Measurements from ENCODE around the gene UNC13D. TPM values are rescaled to one million over a fixed set of nuclear protein-coding genes. Genes with fewer than 3 reads are reported as not detected.
A peak's percentile ranks its signal among the peaks of the same experiment; 100 is the strongest.
"Not testable (repeated sequence)": the region's sequence is repeated elsewhere in the genome, so short reads cannot be mapped to it uniquely, and the experiment has no call there.

UNC13D gene
- total RNA-seq: 12.8 TPM
- long read RNA-seq, full-length matches to known transcripts: 1 of 12 reads
- long read RNA-seq, partial matches to known transcripts: 7 of 12 reads
- long read RNA-seq, other reads (novel, unspliced or antisense): 4 of 12 reads

DNA sequence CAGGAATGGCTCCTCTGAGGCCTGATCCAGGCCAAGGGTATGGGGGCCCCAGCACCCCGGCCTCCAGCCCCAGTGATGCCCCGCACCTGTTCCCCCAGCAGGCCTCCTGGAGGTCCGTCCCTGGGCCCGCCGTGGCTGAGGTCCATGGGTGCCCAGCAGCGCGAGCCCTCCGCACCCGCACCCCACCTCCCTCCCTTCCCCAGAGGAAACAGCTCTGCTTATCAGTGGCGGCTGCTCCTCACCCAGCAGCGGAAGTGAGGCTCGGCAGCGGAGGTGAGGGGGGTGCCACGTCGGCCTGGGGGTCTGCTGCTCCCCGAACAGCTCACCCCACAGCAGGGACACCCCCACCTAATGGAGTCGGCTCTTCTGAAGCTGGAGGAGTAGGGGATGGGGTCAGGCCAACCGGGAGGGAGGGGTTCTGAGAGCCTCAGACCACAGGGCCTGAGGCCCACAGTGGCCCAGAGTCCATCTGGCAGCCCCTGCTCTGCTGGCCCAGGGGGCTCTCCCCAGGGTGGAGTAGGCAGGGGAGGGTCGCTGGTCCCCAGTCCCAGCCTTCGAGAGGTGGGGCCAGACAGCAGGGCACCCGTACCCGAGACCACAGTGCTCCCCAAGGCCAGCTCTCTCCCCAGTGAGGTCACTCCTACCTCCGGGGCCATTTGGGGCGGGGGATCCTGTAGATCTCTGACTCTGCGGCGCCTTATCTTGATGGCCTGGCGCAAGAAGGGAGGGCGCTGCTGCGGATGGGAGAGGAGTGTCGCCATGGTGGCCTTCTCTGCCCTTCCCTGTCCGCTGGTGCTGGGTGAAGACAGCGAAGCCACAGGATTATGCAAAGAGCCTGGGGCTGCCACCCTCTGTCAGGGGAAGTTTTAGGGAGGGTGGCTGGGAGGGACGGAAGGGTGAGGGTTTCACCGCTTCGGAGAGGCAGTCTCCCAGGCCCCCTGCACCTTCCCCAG lies at the start of gene UNC13D:
TSS of gene UNC13D (minus strand) at position 828 of the 953 bp plus-strand sequence. CDS start at position 761, 67 bp downstream.
- peak; percentile 86 for DNase-seq (ENCODE audit: low spot score)

DNA sequence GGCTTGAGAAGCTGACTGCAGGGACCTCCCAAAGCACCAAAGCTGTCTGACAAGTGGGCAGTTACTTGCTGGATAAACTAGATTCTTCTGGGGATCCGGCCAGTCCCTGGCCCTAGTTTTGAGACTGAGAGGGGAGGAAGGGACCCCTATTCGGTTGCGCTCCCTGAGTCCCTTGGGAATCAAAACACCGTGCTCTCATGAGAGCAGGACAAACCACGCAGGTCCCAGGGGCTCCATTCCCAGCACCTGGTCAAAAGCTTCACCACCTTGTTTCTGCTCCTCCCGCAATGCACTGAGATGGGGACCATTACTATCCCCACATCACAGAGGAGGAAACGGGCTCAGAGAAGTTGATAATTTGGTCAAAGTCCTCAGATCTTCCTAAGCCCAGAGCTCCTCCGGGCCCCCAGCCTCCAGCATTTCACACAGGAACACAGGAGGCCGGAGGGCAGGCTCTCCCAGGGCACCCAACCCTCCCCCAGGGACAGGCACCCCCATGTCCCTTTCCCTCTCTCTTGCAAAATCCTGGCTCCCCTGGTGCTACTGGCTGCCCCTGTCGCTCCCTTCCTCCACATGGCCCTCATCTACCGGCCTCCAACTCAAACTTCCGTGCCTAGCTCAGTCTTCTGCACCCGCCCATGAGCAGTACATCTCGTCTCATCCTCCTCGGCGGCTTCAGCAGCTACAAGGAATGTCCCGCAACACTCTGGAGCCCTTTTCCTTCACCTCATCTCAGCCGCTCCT lies 49.3 kb upstream of the UNC13D start:
- DNase-seq (ENCODE audit: low spot score): no peak

DNA sequence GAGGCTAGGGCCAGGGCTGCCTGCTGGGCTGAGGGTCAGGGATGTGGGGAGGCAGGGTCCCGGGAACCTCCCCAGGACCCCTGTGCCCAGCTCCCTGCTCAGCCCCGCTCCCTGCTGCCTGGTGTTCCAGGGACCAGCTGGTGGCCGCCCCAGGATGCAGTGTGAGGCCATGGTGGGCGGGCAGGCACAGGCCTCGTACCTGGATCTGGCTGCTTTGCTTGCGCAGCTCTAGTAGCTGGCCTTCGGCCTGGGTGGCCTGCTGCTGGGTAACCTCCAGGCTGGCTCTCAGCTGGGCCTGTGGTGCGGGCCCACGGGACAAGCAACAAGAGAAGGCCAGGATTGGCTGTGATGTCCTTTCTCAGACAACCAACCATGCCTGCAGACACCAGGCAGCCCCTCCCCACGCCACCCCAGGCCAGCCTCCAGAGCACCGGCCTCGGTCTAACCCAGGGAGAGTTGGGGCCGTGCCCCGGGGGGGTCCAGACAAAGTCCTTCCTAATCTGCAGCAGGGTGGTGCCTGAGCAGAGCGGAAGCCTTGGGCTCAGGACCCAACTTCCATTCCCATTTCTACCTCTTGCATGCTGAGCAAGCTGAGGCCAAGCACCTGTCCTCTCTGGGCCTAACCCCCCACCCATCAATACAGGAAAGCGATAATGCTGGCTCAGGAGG lies 48.5 kb upstream of the UNC13D start:
- no peak for DNase-seq (ENCODE audit: low spot score)

DNA sequence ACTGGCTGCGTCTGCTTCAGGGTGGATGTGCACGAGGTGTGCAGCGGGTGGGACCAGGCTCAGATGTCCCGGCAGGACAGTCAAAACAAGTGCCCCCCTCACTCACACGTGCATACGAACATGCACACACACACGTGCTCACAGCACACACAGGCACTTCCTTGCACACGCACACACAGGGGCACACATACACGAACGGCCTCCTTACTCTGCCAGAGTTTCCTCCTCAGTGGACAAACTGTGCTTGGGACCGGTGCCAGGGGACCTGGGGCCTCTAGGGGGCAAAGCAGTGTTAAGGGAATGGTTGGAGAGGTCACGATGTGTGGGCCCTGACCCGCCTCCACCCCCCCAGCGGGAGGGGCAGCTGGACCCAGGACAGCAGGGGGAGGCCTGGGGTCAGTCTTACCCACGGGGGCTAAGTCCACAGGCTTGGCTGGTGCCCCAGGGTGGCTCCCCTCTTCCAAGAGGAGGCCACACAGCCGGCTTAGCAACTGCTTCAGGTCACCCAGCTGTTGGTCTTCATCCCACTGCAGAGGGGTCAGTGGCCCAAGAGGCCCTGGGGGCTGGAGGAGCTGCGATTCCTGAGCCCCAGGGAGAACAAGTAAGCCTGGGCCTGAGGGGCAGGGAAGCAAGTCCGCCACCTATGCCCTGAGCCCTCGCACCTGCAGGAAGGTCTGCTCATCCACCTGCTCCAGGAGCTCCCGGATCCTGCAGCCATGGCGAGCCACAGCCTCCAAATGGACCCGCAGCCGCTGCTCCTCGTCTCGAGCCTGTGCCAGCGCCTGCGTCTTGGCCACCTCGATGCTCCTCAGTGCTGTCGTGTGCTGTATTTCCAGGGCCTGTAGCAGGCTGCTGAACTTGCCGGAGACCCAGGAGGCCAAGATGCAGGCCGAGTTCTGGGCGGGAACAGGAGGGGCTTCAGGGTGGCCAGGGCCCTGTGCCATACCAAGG lies 47.7 kb upstream of the UNC13D start:
- no peak for DNase-seq (ENCODE audit: low spot score)

DNA sequence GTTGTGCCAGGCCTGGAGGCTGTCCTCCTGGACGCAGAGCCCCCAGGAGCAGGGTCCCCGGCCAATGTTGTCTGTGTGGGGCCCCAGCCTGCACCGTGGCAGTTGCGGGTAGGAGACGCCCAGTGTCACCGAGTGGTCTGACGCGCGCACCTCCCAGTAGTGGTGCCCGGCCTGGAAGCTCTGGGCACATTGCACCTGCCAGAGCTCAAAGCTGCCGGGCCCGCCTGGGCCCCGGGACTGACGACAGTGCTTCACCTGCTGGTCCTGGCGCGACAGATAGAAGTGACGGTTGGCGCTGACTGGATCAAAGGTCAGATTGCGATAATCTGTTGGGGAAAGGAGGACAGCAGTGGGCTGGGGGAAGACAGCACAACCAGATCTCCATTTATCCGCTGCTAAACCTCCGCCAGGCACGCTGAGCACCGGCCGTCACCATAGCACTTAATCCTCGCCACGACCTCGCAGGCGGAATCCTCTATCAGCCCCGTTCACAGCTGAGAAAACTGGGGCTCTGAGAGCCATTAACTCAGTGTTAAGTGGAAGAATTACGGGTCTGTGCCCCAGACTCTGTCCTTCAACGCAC lies 46.9 kb upstream of the UNC13D start:
- DNase-seq (ENCODE audit: low spot score): no peak

DNA sequence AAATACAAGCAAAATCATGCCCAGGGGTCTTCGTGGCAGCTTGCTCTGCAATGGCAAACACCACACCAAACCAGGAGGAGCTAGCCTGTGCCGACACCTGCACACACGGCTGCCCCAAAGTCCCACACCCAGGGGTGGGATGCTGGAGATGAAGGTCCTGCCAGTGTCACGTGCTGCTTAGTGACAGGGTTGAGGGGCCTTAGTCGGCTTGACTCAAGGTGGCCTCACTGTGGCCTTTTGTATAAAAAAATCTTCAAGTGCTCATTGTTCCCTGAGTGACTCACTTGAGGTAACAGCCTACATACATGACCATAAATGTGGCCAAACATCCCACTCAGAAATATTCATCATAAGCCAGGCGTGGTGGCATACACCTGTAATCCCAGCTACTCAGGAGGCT lies 45.2 kb upstream of the UNC13D start:
- DNase-seq (ENCODE audit: low spot score): no peak

DNA sequence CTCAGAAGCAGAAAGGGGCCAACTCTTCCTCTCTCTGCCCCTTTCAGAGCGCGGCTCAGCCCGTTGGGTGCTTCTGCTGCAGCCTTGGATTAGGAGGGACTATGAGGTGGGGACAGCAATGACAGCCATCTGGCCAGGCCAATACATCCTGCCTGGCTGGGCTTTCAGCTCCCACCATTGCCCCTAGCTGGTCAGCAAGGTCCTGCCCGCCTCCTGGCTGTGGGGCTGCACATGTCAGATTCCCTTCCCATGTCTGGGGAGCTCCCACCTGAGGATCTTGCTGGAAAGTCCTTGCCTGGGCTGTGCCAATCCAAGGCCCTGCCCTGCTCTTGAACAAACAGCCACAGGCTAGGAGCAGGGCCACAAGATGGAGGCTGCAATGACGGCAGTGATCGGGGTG lies 44.3 kb upstream of the UNC13D start:
- DNase-seq (ENCODE audit: low spot score): no peak

DNA sequence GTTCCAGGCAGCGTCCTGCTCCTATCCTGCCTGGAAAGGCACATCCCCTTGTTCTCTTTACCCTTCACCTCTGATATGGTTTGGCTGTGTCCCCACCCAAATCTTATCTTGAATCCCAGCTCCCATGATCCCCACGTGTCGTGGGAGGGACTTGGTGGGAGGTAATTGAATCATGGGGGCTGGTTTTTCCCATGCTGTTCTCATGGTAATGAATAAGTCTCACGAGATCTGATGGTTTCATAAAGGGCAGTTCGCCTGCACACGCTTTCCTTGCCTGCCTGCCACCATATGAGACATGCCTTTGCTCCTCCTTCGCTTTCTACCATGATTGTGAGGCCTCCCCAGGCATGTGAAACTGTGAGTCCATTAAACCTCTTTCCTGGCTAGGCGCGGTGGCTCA lies 41.7 kb upstream of the UNC13D start:
- DNase-seq (ENCODE audit: low spot score): not testable (repeated sequence)

DNA sequence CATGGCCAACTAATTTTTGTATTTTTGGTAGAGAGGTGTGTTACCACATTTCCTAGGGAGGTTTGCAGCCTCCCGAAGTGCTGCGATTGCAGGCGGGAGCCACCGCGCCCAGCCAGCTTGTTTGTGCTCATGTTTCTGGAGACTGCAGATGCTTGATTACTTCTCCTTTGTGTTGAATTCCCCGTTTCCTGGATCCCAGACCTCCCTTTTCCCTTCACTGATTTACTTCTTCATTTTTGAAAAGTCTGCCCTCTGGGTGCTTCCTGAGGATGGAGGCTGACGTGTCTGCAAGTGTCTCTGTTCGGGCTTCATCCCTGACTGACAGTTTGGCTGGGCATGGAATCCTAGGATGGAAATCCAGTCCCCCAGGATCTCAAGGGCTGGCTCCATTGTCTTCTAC lies 41.2 kb upstream of the UNC13D start:
- DNase-seq (ENCODE audit: low spot score): no peak

DNA sequence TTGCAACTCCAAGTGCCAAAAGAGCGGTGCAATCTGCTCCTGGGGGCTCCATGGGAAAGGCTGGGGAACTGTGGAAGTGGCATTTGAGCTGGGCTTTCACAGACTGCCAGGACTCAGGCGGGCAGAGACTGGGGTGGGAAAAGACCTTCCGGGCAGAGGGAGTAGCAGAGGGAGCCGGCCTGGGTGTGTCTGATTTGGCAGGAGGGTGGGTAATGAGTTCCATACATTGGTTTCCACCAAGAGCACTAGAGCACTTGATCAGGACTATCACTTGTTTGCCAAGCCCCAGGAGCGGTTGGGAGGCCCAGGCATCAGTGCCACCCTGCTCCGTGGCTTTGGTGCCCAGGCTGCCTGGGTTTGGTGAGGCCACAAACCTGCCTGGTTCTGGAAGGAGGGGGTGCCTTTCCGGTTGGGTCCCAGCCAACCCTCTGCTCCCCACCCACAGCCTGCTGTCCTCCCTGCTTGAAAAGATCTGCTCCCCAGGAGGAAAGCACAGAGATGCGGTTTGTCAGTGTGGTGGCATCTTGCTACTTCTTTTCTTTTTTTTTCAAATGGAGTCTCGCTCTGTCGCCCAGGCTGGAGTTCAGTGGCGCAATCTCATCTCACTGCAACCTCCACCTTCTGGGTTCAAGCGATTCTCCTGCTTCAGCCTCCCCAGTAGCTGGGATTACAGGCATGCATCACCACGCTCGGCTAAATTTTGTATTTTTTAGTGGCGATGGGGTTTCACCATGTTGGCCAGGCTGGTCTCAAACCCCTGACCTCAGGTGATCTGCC lies 37.7 kb upstream of the UNC13D start:
- no peak for DNase-seq (ENCODE audit: low spot score)

DNA sequence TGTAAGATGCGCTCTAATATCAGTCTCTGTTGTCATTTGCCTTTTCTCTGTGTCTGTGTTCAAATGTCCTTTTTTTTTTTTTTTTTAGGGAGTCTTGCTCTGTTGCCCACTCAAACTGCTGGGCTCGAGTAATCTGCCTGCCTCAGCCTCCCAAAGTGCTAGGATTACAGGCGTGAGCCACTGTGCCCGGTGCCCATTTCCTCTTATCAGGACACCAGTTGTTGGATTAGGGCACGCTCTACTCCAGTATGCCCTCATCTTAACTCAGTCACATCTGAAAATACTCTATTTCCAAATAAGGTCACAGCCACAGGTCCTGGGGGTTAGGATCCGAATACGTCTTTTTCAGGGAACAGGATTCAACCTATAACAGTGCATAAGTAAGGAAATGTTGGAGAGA lies 36.1 kb upstream of the UNC13D start:
- no peak for DNase-seq (ENCODE audit: low spot score)

DNA sequence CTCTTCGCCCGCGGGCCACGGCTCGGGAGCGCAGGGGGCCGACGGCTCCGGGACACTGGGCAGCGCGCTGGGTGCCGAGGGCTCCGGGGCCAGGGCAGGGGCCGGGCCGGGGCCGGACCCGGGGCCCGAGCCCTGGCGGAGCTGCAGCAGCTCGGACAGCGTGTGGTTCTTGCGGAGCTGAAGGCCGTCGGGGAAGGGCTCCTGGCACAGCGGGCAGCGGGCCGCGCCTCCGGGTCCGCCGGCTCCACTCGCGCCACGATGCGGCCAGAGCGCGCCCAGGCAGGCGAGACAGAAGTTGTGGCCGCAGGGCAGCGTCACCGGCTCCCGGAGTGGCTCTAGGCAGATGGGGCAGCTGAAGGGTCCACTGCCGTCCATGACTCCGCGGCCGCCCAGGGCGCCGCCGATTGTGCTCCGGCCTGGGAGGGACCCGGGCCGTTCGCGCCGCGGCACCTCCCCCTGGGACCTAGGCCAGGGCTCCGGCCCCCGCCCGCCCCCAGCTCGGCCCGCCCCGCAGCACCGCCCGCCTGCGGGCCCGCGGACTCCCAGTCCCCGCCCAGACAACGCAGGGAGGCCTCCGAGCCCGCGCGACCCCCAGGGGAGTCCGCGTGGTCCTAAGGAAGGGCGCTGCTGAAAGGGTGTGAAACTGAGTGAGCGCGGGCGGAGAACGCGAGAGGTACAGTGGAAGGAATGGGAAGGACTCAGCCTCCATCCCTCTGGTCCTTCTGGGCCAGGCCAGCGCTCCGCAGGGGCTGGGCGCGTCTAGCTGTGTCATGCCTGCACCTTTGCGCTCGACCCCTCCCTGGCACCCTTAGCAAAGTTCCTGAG lies 34.2 kb upstream of the UNC13D start, which contains the start of gene TRIM47:
TSS of gene TRIM47 (minus strand) at position 408 of the 825 bp plus-strand sequence. CDS start at position 375, 33 bp downstream.
- no peak for DNase-seq (ENCODE audit: low spot score)

DNA sequence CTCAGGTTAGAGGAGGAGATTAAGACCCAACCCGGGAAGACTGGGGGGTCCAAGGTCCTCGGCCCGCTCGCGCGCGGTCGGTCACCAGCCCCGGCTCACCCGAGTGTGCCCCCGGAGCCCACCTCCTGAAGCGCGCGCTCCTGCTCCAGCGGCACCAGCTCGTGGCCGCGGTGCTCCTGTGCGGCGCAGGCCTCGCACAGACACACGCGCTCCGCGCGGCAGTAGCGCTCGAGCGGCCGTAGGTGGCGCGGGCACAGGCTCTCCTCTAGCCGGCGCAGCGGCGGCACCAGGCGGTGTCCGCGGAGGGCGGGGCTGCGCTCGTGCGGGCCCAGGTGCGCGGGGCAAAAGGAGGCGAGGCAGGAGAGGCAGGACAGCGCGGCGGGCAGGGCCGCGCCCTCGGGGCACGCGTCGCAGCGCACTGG lies 33.6 kb upstream of the UNC13D start:
- no peak for DNase-seq (ENCODE audit: low spot score)

DNA sequence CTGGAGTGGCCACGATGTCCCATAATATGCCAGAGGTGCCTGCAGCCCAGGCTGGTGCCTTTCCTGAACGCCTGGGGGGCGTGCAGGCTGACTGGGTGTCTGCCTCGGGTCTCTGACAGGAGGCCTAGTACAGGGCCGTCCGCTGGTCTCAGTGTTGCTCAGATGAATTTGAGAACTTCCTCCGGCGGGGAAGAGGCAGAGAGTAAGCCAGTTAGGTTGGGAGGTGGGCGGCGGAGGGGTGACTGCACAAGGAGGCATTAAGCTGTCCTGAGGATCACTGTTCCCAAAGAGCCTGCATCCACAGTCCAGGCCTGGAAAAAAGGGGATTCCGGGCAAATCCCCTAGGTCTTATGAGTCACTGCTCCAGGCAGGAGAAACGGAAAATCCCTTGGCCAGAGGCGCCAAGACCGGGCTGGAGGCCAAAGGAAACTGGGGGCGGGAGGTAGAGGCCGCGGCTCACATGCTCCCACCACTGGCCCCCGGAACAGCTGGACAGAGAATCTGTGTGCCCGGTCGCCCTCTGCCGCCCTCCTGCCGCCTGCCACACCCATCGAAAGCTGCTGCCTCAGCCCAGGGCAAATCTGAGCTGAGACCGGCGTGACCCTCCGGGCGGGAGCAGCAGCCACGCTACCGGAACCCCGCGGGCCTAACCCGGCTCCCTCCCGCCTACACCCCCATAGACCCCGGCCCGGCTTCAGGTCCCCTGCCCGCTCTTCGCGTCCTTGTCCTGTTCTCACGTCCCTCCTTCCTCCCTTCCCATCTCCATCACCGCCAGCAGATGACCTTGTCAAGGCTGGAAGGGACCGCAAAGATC lies 32.9 kb upstream of the UNC13D start:
- DNase-seq (ENCODE audit: low spot score): peak; percentile 96

DNA sequence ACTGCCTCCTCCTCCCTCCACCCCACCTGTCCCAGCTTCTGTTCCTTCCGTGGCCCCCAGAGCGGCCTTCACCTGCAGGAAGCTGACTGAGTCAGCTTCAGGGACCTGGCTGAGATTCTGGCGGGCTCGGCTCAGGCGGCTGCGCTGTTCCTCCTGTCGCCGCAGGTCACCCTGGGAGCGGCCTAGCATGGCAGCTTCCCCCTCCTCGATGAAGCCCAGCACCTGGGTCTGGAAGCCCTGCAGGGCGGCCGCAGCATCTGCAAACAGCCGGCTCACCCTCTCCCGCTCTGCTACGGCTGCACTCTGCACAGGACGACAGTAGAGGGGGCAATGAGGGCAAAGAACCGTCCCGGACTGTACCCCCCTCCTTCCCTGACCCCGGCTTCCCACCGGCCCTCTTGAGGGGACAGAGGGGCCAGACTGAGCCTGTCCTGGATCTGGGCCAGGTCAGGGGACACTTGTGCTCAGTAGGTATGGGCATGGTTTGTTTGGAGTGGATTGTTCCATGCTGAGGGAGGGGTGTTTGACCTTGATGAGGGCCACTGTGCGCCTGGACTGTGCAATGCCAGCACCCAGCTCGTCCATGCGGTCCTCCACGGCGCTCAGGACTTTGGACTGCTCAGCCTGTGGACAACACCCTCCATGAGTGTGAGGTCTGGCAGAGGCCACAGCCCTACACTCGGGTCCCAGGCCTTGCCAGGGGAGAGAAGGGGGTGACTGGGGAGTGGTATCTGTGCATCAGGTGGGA lies 32.2 kb upstream of the UNC13D start:
- DNase-seq (ENCODE audit: low spot score): no peak

DNA sequence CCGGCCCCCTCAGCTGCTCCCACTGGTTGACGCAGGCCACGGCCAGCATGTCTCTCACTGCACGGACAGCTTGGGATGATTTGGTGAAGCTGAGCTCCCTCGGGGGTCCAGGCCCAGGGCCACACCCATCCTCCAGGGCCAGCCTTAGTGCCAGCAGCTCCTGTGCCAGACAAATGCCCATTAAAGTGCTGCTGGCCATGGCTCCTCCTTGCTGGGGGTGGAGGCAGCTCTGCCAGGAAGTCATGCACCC lies 31.7 kb upstream of the UNC13D start:
- no peak for DNase-seq (ENCODE audit: low spot score)
